Measurements from ENCODE around the gene LAPTM5. TPM values are rescaled to one million over a fixed set of nuclear protein-coding genes. Genes with fewer than 3 reads are reported as not detected.

The LAPTM5 gene
- polyA plus RNA-seq, 3 donors: 1,019 to 1,669 (median 1,153) TPM

DNA sequence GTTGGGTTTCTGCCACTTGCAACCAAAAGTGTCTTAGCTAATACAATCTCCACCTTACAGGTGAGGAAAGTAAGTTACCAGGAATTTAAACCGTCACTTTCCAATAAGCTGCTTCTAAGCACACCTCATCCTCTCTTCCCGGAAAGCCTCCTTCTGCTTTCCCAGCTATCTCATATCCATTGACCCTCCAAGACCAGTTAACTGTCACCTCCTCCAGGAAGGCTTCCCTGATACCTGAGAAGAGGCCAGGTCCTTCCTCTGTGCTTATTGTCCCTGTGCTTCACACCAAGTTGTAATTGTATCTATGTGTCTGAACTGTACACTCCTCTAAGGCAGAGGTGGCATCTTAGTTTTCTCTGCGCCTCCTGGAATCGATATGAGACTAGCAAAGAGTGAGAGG is 23.0 kb downstream of the LAPTM5 start:
- TF ChIP-seq, protein P1, sequence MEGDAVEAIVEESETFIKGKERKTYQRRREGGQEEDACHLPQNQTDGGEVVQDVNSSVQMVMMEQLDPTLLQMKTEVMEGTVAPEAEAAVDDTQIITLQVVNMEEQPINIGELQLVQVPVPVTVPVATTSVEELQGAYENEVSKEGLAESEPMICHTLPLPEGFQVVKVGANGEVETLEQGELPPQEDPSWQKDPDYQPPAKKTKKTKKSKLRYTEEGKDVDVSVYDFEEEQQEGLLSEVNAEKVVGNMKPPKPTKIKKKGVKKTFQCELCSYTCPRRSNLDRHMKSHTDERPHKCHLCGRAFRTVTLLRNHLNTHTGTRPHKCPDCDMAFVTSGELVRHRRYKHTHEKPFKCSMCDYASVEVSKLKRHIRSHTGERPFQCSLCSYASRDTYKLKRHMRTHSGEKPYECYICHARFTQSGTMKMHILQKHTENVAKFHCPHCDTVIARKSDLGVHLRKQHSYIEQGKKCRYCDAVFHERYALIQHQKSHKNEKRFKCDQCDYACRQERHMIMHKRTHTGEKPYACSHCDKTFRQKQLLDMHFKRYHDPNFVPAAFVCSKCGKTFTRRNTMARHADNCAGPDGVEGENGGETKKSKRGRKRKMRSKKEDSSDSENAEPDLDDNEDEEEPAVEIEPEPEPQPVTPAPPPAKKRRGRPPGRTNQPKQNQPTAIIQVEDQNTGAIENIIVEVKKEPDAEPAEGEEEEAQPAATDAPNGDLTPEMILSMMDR (IDR thresholded peaks at IDR 0.05): no peak
- no peak overlapping the region for H3K4me2 ChIP-seq (replicated peaks; ENCODE audit: extremely low read depth, low read length, poor library complexity, severe bottlenecking)
- no peak overlapping the region for H3K9ac ChIP-seq (ENCODE audit: insufficient read depth, low read length, poor library complexity, severe bottlenecking)
- 100% methylated on average over 2 of the region's 4 CpGs for WGBS (ENCODE audit: insufficient coverage)
- peaks cover 0 to 2% (median 1%) of the 10 kb centered on the region in 3 donors for H3K27me3 Mint-ChIP-seq (ENCODE audit: low read depth in 3 of 3)
- no peak overlapping the region for H3K4me3 Mint-ChIP-seq
- H3K4me1 Mint-ChIP-seq: peaks cover 40% of the 10 kb centered on the region
- no peak overlapping the region for H3K4me3 ChIP-seq (replicated peaks in 1 of 3; ENCODE audit: low read depth in 2 of 3, low read length in 3 of 3)
- peak overlapping the region in 5 of 7 donors; percentile 31 to 81 (median 53) for H3K27ac Mint-ChIP-seq
- H3K36me3 Mint-ChIP-seq: peaks cover 74 to 78% of the 10 kb centered on the region in 2 donors
- no peak for DNase-seq
- H3K79me2 ChIP-seq (ENCODE audit: insufficient read depth, low read length): peaks cover 46% of the 10 kb centered on the region
- H2AFZ ChIP-seq (ENCODE audit: insufficient read depth, low read depth, low read length, poor library complexity, severe bottlenecking): no peak overlapping the region
- H3K36me3 ChIP-seq (replicated peaks in 1 of 2; ENCODE audit: control insufficient read depth in 1 of 2, insufficient read depth in 2 of 2, low read length in 2 of 2): peaks cover 73 to 74% of the 10 kb centered on the region in 2 donors
- H3K27ac ChIP-seq (ENCODE audit: low read depth in 1 of 2, low read length in 2 of 2): no peak overlapping the region
- H3K4me1 ChIP-seq (ENCODE audit: control insufficient read depth in 1 of 2, insufficient read depth in 2 of 2, low read length in 2 of 2): peaks cover 8 to 19% of the 10 kb centered on the region in 2 donors
- H3K9me3 Mint-ChIP-seq: peaks cover 0 to 3% (median 0%) of the 10 kb centered on the region in 7 donors
- no peaks in the 10 kb centered on the region for H3K27me3 ChIP-seq (ENCODE audit: control insufficient read depth in 2 of 2, insufficient read depth in 2 of 2, low read length in 2 of 2)
- peaks cover 99% of the 10 kb centered on the region for H4K20me1 ChIP-seq (ENCODE audit: insufficient read depth, low read length)
- intact Hi-C loops (cut with micrococcal nuclease): no loop called here
- H3K9me3 ChIP-seq (replicated peaks in 1 of 2; ENCODE audit: control insufficient read depth in 1 of 2, insufficient read depth in 1 of 2, low read length in 2 of 2): no peaks in the 10 kb centered on the region

DNA sequence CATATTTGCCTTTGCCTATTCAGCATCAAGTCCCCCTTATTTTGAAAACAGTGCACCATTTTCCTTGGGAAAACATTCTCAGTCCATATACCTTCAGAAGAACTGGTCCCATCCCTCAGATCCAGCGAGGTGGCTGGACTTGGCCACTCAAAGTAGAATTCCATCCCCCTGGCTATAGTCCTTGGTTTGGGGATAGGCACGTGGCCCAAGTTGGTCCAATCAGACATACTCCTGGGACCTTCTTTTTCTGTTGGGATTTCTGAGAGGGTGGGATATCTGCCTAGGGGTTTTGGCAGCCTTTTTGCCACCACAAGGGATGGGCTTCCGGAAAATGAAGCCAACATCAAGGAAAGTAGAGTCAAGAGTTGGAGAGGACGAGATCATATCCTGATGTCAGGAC is 23.5 kb downstream of the LAPTM5 start:
- Mint-ChIP-seq H3K9me3 (peaks cover 0 to 3% (median 0%) of the 10 kb centered on the region in 7 donors), H3K27ac (peak overlapping the region in 6 of 7 donors; percentile 8 to 81 (median 68)), H3K4me1 (peaks cover 37% of the 10 kb centered on the region), H3K27me3 (ENCODE audit: low read depth in 3 of 3) (peaks cover 0 to 2% (median 1%) of the 10 kb centered on the region in 3 donors), H3K4me3 (no peak overlapping the region), H3K36me3 (peaks cover 69 to 73% of the 10 kb centered on the region in 2 donors)
- H3K9ac ChIP-seq (ENCODE audit: insufficient read depth, low read length, poor library complexity, severe bottlenecking): no peak overlapping the region
- H3K79me2 ChIP-seq (ENCODE audit: insufficient read depth, low read length): peaks cover 41% of the 10 kb centered on the region
- intact Hi-C loops (cut with micrococcal nuclease): no loop called here
- TF ChIP-seq, protein P1 (IDR thresholded peaks at IDR 0.05): no peak
- no peak for DNase-seq
- no peak overlapping the region for H3K4me2 ChIP-seq (replicated peaks; ENCODE audit: extremely low read depth, low read length, poor library complexity, severe bottlenecking)
- no peak overlapping the region for H3K4me3 ChIP-seq (replicated peaks in 1 of 3; ENCODE audit: low read depth in 2 of 3, low read length in 3 of 3)
- 94% methylated on average over 2 of the region's 4 CpGs for WGBS (ENCODE audit: insufficient coverage)
- H4K20me1 ChIP-seq (ENCODE audit: insufficient read depth, low read length): peaks cover 96% of the 10 kb centered on the region
- no peaks in the 10 kb centered on the region for H3K27me3 ChIP-seq (ENCODE audit: control insufficient read depth in 2 of 2, insufficient read depth in 2 of 2, low read length in 2 of 2)
- H3K36me3 ChIP-seq (replicated peaks in 1 of 2; ENCODE audit: control insufficient read depth in 1 of 2, insufficient read depth in 2 of 2, low read length in 2 of 2): peaks cover 68 to 69% of the 10 kb centered on the region in 2 donors
- H3K27ac ChIP-seq (ENCODE audit: low read depth in 1 of 2, low read length in 2 of 2): no peak overlapping the region
- no peak overlapping the region for H2AFZ ChIP-seq (ENCODE audit: insufficient read depth, low read depth, low read length, poor library complexity, severe bottlenecking)
- H3K4me1 ChIP-seq (ENCODE audit: control insufficient read depth in 1 of 2, insufficient read depth in 2 of 2, low read length in 2 of 2): peaks cover 8 to 19% of the 10 kb centered on the region in 2 donors
- H3K9me3 ChIP-seq (replicated peaks in 1 of 2; ENCODE audit: control insufficient read depth in 1 of 2, insufficient read depth in 1 of 2, low read length in 2 of 2): no peaks in the 10 kb centered on the region
